Neural crest cell (in vitro differentiated cells): ENCODE data around the gene SLC4A4. TPM values are rescaled to one million over a fixed set of nuclear protein-coding genes. Genes with fewer than 3 reads are reported as not detected.

Source experiments
- DNase-seq: peaks from one replicate; pipeline ENCODE4 v3.0.0; 2021; ENCODE audit warnings: low read depth, mixed read lengths, low spot score
- H3K27ac Mint-ChIP-seq: one replicate; pipeline ENCODE4 v1.8.0; 2021; ENCODE audit warnings: mild to moderate bottlenecking, mixed read lengths; ENCODE audit not compliant: unreplicated experiment
- H3K27me3 Mint-ChIP-seq: 2 replicates; pipeline ENCODE4 v1.8.0; 2021; ENCODE audit warnings: low read depth, mild to moderate bottlenecking, mixed read lengths
- H3K36me3 Mint-ChIP-seq: 2 replicates; pipeline ENCODE4 v1.8.0; 2021; ENCODE audit warnings: low read depth, mild to moderate bottlenecking, mixed read lengths
- H3K4me1 Mint-ChIP-seq: 2 replicates; pipeline ENCODE4 v1.8.0; 2021; ENCODE audit warnings: mixed read lengths
- H3K4me3 Mint-ChIP-seq: one replicate; pipeline ENCODE4 v1.8.0; 2021; ENCODE audit warnings: mild to moderate bottlenecking, mixed read lengths
- H3K9me3 Mint-ChIP-seq: 2 replicates; pipeline ENCODE4 v1.8.0; 2021; ENCODE audit warnings: mixed read lengths
- total RNA-seq: library from RNA; stranded (reverse); gene quantifications from 2 replicates; pipeline ENCODE4 v1.2.1, GENCODE V29; 2021
- TF ChIP-seq, protein P1 (sequence below): fragments of 200-600 bp; sonication (generic); conservative IDR thresholded peaks from 2 replicates; pipeline ENCODE4 v1.5.0; 2021; ENCODE audit warnings: antibody characterized with exemption, mild to moderate bottlenecking

The SLC4A4 gene
- total RNA-seq, 1 donor from 2014 or later, result 4.0 TPM

- Mint-ChIP-seq H3K4me3 (no peak overlapping the region), H3K27me3 (no peaks in the 10 kb centered on the region), H3K9me3 (no peaks in the 10 kb centered on the region), H3K36me3 (no peaks in the 10 kb centered on the region), H3K4me1 (peaks cover 14% of the 10 kb centered on the region), H3K27ac (no peak overlapping the region)
- TF ChIP-seq, protein P1, sequence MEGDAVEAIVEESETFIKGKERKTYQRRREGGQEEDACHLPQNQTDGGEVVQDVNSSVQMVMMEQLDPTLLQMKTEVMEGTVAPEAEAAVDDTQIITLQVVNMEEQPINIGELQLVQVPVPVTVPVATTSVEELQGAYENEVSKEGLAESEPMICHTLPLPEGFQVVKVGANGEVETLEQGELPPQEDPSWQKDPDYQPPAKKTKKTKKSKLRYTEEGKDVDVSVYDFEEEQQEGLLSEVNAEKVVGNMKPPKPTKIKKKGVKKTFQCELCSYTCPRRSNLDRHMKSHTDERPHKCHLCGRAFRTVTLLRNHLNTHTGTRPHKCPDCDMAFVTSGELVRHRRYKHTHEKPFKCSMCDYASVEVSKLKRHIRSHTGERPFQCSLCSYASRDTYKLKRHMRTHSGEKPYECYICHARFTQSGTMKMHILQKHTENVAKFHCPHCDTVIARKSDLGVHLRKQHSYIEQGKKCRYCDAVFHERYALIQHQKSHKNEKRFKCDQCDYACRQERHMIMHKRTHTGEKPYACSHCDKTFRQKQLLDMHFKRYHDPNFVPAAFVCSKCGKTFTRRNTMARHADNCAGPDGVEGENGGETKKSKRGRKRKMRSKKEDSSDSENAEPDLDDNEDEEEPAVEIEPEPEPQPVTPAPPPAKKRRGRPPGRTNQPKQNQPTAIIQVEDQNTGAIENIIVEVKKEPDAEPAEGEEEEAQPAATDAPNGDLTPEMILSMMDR, result no peak
- no peak for DNase-seq
These were observed 35.0 kb upstream of the SLC4A4 start for GRCh38 chr4:71303850-71304249.

- no peak overlapping the region for H3K4me3 Mint-ChIP-seq
- H3K4me1 Mint-ChIP-seq, result peaks cover 14% of the 10 kb centered on the region
- H3K27me3 Mint-ChIP-seq, result no peaks in the 10 kb centered on the region
- TF ChIP-seq, protein P1, result no peak
- DNase-seq, result no peak
- H3K9me3 Mint-ChIP-seq, result no peaks in the 10 kb centered on the region
- H3K36me3 Mint-ChIP-seq, result no peaks in the 10 kb centered on the region
- H3K27ac Mint-ChIP-seq, result no peak overlapping the region
These were observed 34.5 kb upstream of the SLC4A4 start for GRCh38 chr4:71304289-71304850.

GRCh38 chr4:71307729-71308128 is 31.1 kb upstream of the SLC4A4 start:
- peaks cover 14% of the 10 kb centered on the region for H3K4me1 Mint-ChIP-seq
- peaks cover 3% of the 10 kb centered on the region for H3K27me3 Mint-ChIP-seq
- TF ChIP-seq, protein P1, result no peak
- H3K36me3 Mint-ChIP-seq, result peaks cover 9% of the 10 kb centered on the region
- H3K9me3 Mint-ChIP-seq, result peaks cover 12% of the 10 kb centered on the region
- DNase-seq, result no peak
- H3K4me3 Mint-ChIP-seq, result no peak overlapping the region
- H3K27ac Mint-ChIP-seq, result no peak overlapping the region

- H3K9me3 Mint-ChIP-seq, result no peaks in the 10 kb centered on the region
- no peak for DNase-seq
- H3K4me1 Mint-ChIP-seq, result no peaks in the 10 kb centered on the region
- no peak overlapping the region for H3K4me3 Mint-ChIP-seq
- no peak overlapping the region for H3K27ac Mint-ChIP-seq
- no peaks in the 10 kb centered on the region for H3K27me3 Mint-ChIP-seq
- TF ChIP-seq, protein P1, result no peak
- H3K36me3 Mint-ChIP-seq, result no peaks in the 10 kb centered on the region
These were observed 16.4 kb upstream of the SLC4A4 start for GRCh38 chr4:71322425-71322824.

DNA sequence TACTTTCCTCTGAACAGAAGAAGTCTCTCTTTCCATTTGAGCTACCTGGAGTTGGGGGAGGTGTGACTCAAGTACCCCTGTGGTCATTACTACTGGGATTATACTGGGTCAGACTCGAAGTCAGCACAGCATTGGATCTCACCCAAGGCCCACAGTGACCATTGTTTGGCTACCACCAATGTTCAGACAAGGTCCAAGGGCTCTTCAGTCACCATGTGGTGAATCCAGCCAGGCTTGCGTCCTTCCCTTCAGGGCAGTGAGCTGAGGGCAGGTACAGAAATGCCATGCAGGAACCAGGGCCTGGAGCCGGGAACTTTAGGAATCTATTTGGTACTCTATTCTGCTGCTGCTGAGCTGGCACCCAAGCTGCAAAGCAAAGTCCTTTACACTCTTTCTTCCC is 5.5 kb upstream of the SLC4A4 start:
- no peak overlapping the region for H3K27ac Mint-ChIP-seq
- no peaks in the 10 kb centered on the region for H3K4me1 Mint-ChIP-seq
- H3K27me3 Mint-ChIP-seq, result no peaks in the 10 kb centered on the region
- H3K4me3 Mint-ChIP-seq, result no peak overlapping the region
- TF ChIP-seq, protein P1, result no peak
- peaks cover 3% of the 10 kb centered on the region for H3K36me3 Mint-ChIP-seq
- peaks cover 6% of the 10 kb centered on the region for H3K9me3 Mint-ChIP-seq
- no peak for DNase-seq
